OCI-LY1 (cell line): ENCODE results near the gene TCF4.
A peak's percentile ranks its signal among the peaks of the same experiment; 100 is the strongest.

Experiments used
- H2AFZ ChIP-seq: fragments of 200-600 bp; sonication (generic), shearing (Covaris generic); 2 replicates; pipeline ENCODE4 v1.6.0; 2014; ENCODE audit warnings: antibody characterized with exemption, mild to moderate bottlenecking, low read length
- H3F3A ChIP-seq: fragments of 200-600 bp; sonication (generic), shearing (Covaris generic); 2 replicates; pipeline ENCODE4 v1.6.0; 2014; ENCODE audit warnings: mild to moderate bottlenecking, antibody characterized with exemption, low read length, moderate library complexity; ENCODE audit not compliant: insufficient read depth
- H3K27ac ChIP-seq: fragments of 200-600 bp; sonication (generic); 2 replicates; pipeline ENCODE4 v1.5.1; 2014; ENCODE audit warnings: low read length, mixed run types, mild to moderate bottlenecking, low read depth; ENCODE audit not compliant: poor library complexity, severe bottlenecking
- H3K27me3 ChIP-seq: fragments of 200-600 bp; sonication (generic); 2 replicates; pipeline ENCODE4 v1.6.0; 2014; ENCODE audit warnings: antibody characterized with exemption, mild to moderate bottlenecking, low read length, moderate library complexity; ENCODE audit not compliant: insufficient read depth
- H3K36me3 ChIP-seq: fragments of 200-600 bp; sonication (generic); 2 replicates; pipeline ENCODE4 v1.6.1; 2014; ENCODE audit warnings: mild to moderate bottlenecking, antibody characterized with exemption, low read length, moderate library complexity, mixed read lengths; ENCODE audit not compliant: insufficient read depth
- H3K4me1 ChIP-seq: fragments of 200-600 bp; sonication (generic); 2 replicates; pipeline ENCODE4 v1.5.1; 2014; ENCODE audit warnings: mild to moderate bottlenecking, low read length, moderate library complexity; ENCODE audit not compliant: insufficient read depth, severe bottlenecking
- H3K4me2 ChIP-seq: fragments of 200-600 bp; sonication (generic), shearing (Covaris generic); 2 replicates; pipeline ENCODE4 v1.6.1; 2014; ENCODE audit warnings: low read length
- H3K4me3 ChIP-seq: fragments of 200-600 bp; sonication (generic); 2 replicates; pipeline ENCODE4 v1.5.1; 2014; ENCODE audit warnings: low read length, low read depth, mild to moderate bottlenecking, mixed read lengths; ENCODE audit not compliant: poor library complexity, severe bottlenecking
- H3K79me2 ChIP-seq: fragments of 200-600 bp; shearing (Covaris generic); 2 replicates; pipeline ENCODE4 v1.6.1; 2016; ENCODE audit warnings: mixed run types, low read length, mixed read lengths; ENCODE audit not compliant: insufficient read depth
- H3K9ac ChIP-seq: fragments of 200-600 bp; sonication (generic), shearing (Covaris generic); 2 replicates; pipeline ENCODE4 v1.6.1; 2014; ENCODE audit warnings: mild to moderate bottlenecking, low read length, mixed read lengths
- H3K9me2 ChIP-seq: fragments of 200-600 bp; sonication (generic), shearing (Covaris generic); 2 replicates; pipeline ENCODE4 v1.6.1; 2014; ENCODE audit warnings: low read depth, mild to moderate bottlenecking, low read length, mixed read lengths
- H3K9me3 ChIP-seq: fragments of 200-600 bp; shearing (Covaris generic); 2 replicates; pipeline ENCODE4 v1.6.1; 2014; ENCODE audit warnings: low read length, mixed read lengths
- H4K20me1 ChIP-seq: fragments of 200-600 bp; sonication (generic), shearing (Covaris generic); 2 replicates; pipeline ENCODE4 v1.6.0; 2016; ENCODE audit warnings: mild to moderate bottlenecking, low read length; ENCODE audit not compliant: insufficient read depth
- EZH2 ChIP-seq: fragments of 200-600 bp; sonication (generic), shearing (Covaris generic); IDR thresholded peaks from 2 replicates; pipeline ENCODE4 v1.8.0; 2017; ENCODE audit warnings: borderline replicate concordance, mixed run types, mild to moderate bottlenecking, antibody characterized with exemption, low read length, moderate library complexity, mixed read lengths
- TF ChIP-seq, protein P1 (sequence below): fragments of 200-600 bp; sonication (generic), shearing (Covaris generic); IDR thresholded peaks from 2 replicates; pipeline ENCODE4 v1.5.1; 2017; ENCODE audit warnings: mild to moderate bottlenecking, antibody characterized with exemption, low read length, moderate library complexity, mixed read lengths

Gene TCF4

DNA sequence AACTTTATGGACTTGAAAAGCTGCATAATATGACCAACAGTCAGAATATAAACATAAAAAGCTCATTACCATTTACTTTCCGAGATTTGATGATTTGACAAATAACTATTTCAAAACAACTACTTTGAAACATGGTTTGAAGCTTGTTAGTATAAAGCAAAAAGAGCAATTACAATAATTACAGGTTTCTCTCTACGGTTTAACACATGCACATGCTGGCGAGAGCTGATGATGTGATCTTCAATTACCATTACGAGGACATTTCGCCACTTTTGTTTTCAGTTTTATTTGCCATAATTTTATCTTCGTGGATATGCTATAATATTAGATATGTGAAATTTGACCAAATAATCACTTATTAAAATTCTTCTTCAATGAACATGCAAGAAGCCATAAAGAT lies 270.1 kb downstream of the TCF4 start:
- no peak overlapping the region for H2AFZ ChIP-seq
- no peak overlapping the region for H3K4me3 ChIP-seq
- no peaks in the 10 kb centered on the region for H3F3A ChIP-seq
- H3K9ac ChIP-seq = no peak overlapping the region
- H3K79me2 ChIP-seq = peaks cover 83% of the 10 kb centered on the region
- no peaks in the 10 kb centered on the region for H3K9me2 ChIP-seq
- peak overlapping the region; percentile 36 for H3K27ac ChIP-seq
- H3K9me3 ChIP-seq = no peaks in the 10 kb centered on the region
- no peaks in the 10 kb centered on the region for H4K20me1 ChIP-seq
- peak overlapping the region; percentile 23 for H3K4me2 ChIP-seq
- TF ChIP-seq, protein P1, sequence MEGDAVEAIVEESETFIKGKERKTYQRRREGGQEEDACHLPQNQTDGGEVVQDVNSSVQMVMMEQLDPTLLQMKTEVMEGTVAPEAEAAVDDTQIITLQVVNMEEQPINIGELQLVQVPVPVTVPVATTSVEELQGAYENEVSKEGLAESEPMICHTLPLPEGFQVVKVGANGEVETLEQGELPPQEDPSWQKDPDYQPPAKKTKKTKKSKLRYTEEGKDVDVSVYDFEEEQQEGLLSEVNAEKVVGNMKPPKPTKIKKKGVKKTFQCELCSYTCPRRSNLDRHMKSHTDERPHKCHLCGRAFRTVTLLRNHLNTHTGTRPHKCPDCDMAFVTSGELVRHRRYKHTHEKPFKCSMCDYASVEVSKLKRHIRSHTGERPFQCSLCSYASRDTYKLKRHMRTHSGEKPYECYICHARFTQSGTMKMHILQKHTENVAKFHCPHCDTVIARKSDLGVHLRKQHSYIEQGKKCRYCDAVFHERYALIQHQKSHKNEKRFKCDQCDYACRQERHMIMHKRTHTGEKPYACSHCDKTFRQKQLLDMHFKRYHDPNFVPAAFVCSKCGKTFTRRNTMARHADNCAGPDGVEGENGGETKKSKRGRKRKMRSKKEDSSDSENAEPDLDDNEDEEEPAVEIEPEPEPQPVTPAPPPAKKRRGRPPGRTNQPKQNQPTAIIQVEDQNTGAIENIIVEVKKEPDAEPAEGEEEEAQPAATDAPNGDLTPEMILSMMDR = no peak
- TF ChIP-seq EZH2 = no peak
- H3K36me3 ChIP-seq = no peaks in the 10 kb centered on the region; the same call in 1 of the 2 replicates
- no peaks in the 10 kb centered on the region for H3K27me3 ChIP-seq
- peaks cover 83% of the 10 kb centered on the region for H3K4me1 ChIP-seq

DNA sequence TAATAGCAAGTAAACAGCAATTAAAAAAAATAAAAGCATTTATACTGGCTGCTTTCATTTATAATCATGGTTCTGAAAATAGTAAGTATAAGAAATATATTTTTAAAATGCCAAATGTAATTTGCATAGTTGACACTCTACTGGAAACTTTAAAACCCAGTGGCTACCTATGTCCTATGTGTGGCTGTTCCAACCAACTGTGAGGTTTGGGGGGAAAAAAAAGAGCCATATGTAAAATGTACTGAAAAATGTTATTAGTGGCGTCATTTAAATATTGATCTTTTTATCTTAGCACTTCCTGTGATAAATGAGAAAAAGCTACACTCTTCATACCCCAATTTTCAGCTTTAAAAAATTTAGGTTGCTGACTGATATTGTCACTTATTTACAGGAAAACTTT lies 270.7 kb downstream of the TCF4 start:
- peaks cover 85% of the 10 kb centered on the region for H3K79me2 ChIP-seq
- no peaks in the 10 kb centered on the region; the same call in 1 of the 2 replicates for H3K36me3 ChIP-seq
- H3K9ac ChIP-seq = no peak overlapping the region
- no peak overlapping the region for H3K4me3 ChIP-seq
- H3K9me3 ChIP-seq = no peaks in the 10 kb centered on the region
- H3K27ac ChIP-seq = peak overlapping the region; percentile 36
- H3K27me3 ChIP-seq = no peaks in the 10 kb centered on the region
- no peak overlapping the region for H2AFZ ChIP-seq
- peak overlapping the region; percentile 23; the same call in 1 of the 2 replicates for H3K4me2 ChIP-seq
- H3F3A ChIP-seq = no peaks in the 10 kb centered on the region
- no peak for TF ChIP-seq EZH2
- TF ChIP-seq, protein P1 = no peak
- H3K4me1 ChIP-seq = peaks cover 82% of the 10 kb centered on the region
- no peaks in the 10 kb centered on the region for H4K20me1 ChIP-seq
- no peaks in the 10 kb centered on the region for H3K9me2 ChIP-seq

DNA sequence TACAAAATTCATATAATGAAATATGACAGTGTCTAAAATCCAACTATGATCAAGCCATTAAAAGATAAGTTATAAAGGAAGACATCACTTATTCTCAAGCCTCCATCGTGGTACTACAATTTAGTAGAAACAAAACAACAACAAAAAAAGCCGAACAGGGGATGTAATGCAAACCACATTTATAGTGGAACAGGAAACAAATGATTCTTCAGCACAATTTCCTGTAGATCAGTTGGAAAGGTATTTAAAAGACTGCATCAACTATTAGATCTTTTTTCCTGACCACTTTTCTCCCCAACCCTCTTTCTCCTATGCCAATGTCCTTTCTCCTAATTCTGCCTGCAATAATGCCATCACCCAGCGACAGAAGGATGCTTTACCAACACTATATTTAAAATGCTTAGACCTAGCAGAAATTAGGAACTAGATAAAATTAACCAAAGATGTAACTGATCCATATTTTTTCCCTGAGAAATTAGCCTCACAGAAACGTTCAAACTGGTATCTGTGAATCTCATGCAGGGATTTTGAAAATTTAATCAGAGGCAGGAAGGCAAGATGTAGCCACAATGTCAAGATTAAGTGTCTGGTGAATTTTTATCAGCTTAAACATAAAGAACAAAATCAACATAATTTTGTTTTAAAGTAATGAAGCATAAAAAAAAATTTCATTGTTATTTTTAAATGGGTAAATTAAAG lies 271.4 kb downstream of the TCF4 start:
- no peaks in the 10 kb centered on the region for H3K27me3 ChIP-seq
- H4K20me1 ChIP-seq = no peaks in the 10 kb centered on the region
- no peak overlapping the region for H3K4me2 ChIP-seq
- H3K4me3 ChIP-seq = no peak overlapping the region
- TF ChIP-seq, protein P1 = no peak
- TF ChIP-seq EZH2 = no peak
- peaks cover 81% of the 10 kb centered on the region for H3K4me1 ChIP-seq
- no peaks in the 10 kb centered on the region for H3K9me3 ChIP-seq
- no peak overlapping the region for H3K9ac ChIP-seq
- H3K27ac ChIP-seq = peak overlapping the region; percentile 36
- H3K36me3 ChIP-seq = no peaks in the 10 kb centered on the region; the same call in 1 of the 2 replicates
- H3F3A ChIP-seq = no peaks in the 10 kb centered on the region
- no peak overlapping the region for H2AFZ ChIP-seq
- peaks cover 88% of the 10 kb centered on the region for H3K79me2 ChIP-seq
- no peaks in the 10 kb centered on the region for H3K9me2 ChIP-seq
